PC-3 (cell line): Measurements from ENCODE around the gene FAM50B.

Experiments
- CTCF ChIP-seq: fragments of 300-600 bp; sonication (generic); conservative IDR thresholded peaks from 2 replicates; pipeline ENCODE4 v1.5.1; 2017; ENCODE audit warnings: antibody characterized with exemption, low read depth, mild to moderate bottlenecking, low read length
- EZH2 ChIP-seq: fragments of 300-600 bp; sonication (generic); IDR thresholded peaks from one replicate; pipeline ENCODE4 v1.6.1; 2017; ENCODE audit warnings: antibody characterized with exemption, mild to moderate bottlenecking, low read length; ENCODE audit not compliant: unreplicated experiment
- EZH2phosphoT487 ChIP-seq: fragments of 300-600 bp; sonication (generic); IDR thresholded peaks from 2 replicates; pipeline ENCODE4 v1.6.1; 2018; ENCODE audit warnings: mild to moderate bottlenecking, antibody characterized with exemption, low read length, borderline replicate concordance

- no peak for TF ChIP-seq CTCF
- no peak for TF ChIP-seq EZH2
- no peak for TF ChIP-seq EZH2phosphoT487
Measured at GRCh38 chr6:3823671-3824070, 25.5 kb upstream of the FAM50B start.
